Measurements from ENCODE around the gene CYTH3.

The CYTH3 gene

DNA sequence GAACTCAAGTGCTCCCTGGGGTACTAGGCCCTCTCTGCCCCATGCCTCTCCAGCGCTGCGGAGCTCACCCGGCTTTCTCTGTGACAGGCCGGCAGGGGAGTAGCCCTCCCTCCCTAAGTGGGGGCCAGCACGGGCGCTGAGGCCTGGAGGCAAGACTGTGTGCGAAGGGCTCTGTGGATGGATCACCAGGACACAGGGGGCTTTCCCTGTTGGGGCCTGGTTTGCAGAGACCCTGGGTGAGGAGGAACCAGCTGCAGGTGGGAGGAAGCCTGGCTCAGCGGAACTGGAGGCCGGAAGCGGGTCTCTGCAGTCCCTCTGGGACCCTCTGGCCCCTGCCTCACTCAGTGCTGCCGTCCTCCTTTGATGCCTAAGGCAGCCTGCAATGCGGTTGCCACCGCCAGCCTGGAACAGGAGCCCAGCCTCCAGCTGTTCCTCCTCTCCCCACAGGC is 106.0 kb downstream of the CYTH3 start:
- no peak for DNase-seq (ENCODE audit: low read depth)

DNA sequence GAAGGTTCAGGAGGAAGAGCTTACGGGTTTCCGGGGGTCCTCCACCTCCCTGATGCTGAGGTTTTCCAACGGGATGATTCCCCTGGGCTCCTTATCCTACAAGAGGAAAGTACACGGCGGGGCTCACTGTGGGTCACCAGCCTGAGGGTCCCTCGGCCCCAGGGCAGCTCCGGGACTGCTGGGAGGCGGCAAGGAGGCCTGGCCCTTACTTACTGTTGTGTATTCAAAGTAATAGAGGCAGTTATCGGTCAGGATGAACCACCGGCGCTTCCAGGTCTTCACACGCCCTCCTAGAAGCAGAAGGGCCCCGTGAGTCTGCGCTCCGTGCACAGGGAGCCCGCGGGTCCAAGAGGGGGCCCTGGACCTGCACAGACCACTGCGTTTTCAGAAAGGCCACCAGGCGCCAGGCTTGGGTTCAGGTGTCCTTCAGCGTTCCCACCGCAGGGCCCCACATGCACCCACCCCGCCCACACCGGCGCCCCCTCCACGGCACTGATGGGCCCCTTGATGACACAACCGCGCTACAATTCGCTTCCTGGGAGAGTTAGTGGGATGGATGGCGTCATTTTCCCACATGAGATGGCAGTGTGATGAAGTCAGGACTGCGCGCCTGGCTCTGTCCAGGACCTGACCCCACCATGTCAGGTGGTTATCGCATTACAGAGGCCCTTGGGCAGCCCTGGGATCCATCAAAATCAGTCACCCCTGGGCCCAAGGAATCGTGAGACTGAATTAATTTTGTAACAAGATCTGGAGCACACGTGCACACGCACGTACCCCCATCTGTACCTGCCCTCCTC is 106.7 kb downstream of the CYTH3 start:
- no peak for DNase-seq (ENCODE audit: low read depth)

DNA sequence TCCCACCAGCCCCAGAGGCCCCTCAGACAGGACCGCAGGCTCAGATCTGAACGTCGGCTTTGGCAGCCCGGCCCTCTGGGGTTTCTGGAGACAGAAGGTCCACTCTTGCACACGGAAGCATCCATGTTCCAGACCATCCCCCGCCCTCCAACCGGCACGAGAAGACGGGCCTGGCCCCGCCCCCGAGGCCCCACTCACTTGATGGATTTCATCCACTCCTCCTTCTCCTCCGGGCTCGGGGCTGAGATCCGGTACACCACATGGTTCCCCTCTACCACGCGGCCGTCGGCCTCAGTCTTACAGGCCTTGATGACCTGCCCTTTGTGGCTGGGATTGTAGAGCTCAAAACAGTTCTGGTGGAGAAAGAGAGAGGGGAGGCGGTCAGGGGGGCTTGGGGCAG is 107.3 kb downstream of the CYTH3 start:
- DNase-seq (ENCODE audit: low read depth), result no peak

DNA sequence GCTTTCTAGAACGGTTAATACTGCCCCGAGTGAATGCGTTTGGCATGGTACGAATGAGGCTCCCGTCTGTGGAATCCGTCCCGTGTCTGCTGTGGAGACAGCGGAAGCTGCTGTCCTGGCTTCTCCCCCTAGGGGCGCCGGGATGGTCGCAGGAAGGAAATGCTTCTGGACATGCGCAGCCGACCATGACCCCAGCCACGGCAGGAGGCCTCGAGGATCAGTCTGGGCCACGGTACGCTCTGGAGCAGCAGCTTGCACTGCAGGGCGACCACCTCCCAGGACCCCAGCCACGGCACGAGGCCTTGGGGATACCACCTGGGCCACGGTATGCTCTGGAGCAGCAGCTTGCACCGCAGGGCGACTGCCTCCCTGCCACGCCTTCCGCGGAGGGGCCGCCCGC is 107.9 kb downstream of the CYTH3 start:
- no peak for DNase-seq (ENCODE audit: low read depth)

DNA sequence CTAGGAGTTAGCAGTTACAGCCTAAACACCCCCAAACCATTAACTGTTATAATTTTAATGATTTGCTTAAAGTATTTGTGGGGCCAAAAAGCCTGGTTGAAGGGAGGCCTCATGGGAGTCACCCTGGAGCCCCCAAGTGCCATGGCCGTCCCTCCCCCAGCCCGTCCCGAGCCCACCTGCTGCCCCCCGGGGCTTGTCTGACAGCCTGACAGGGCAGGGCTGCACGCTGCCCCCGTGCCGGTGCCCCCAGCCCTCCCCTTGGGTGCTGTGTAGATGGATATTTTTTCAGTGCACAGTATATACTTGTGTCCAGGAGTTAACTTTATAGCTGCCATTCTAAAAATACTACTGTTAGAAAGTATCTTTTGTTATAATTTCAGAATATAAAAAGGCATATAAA is 108.4 kb downstream of the CYTH3 start:
- no peak for DNase-seq (ENCODE audit: low read depth)

DNA sequence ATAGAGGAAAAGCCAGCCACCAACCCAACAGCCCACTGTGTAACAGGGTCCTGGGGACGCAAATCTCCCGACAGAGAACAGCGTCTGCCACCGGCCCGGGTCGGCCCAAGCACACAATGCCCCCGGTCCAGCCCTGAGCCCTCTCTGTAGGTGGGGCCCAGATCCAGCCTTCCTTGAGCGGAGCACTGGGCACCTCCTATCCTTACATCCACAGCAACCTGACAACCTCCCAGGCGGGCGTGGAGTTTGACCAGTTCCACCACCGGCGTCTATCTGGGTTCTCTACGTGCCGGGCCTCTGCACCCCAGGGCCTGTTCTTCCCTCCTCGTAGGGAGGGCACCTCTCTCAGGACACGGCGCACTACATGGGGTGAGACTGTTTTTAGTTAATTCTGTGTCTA is 109.0 kb downstream of the CYTH3 start:
- DNase-seq (ENCODE audit: low read depth), result no peak

DNA sequence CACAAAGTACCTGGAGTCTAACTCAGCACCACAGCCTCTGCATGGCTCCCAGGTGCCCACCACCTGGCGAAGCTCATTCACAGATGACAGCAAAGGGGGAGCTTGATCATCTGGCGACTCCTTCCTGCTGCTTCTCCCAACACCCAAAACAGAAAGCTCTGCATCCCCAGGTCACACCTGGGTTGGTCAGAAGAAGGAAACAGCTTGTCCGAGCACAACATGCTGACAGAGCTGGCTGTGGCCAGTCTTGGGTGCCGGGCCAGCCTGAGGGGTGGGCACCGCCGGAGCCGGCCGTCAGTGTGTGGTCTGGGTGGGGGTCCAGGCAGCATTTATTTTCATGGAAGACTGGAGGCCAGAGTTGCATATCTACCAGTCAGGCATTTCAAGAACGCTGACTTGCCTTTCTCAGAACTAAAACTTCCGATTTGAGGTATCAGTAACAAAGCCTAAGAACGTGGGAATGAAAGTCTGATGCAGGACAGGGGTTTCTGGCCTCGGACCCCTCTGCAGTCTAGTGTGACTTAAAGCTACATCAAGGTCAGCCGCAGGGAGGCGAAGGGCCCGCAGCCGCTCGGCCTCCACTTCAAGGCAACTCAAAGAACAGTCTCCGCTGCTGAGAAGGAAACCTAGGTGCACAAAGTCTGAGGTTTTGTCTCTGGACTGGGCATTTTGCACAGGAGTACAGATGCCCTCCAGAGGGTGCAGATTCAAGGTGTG is 109.6 kb downstream of the CYTH3 start:
- no peak for DNase-seq (ENCODE audit: low read depth)

DNA sequence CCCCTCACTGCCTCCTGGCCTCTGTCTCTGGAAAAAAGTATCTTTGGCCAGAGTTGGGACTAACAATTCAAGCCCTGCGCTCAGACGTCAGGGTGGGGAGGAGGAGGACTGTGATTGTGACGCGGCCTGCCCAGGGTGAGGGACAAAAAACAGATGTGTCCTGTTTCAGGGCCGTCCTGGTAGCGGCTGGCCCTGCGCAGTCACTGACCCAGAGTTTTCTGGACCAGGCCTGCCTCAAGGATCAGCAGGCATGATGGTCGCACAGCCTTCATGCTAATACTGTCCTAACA is 110.1 kb downstream of the CYTH3 start:
- DNase-seq (ENCODE audit: low read depth), result no peak

DNA sequence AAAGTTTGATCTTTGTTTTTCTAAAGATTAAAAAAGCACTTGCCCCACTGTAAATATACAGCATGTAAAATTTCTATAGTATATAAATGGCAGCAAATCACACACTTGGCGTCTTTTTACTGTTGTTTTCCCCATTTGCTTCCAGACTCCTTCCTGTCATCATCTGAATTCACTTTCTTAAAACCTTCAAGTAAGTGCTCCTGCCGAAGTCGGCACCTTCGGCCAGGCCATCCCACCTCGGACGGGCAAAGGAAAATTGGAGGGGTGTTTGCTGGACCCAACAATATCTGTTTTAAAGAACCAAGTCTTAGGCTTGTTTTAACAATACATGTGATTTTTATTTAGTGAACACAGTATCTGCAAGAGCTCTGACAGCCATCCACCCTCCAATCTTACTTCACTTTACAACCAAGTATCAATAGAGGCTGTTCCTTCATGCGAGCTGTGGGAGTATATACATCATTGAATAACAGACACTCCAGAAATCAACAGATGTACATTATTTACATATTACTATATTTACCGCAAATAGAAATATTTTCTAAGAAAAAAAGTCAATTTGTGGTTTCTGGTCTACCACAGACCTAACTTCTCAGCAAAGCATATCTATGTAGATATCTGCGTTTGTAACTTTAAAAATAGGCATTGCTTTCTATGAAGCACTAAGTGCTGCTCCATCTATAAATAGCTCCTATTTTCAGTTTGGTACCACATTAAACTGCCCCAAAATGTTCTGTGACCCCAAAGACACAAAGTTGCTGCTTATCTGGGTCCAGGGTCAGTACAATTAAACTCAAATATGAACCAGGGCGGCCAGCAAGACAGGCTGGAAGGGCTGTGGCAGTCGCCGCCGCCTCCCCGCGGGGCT is 110.7 kb downstream of the CYTH3 start:
- no peak for DNase-seq (ENCODE audit: low read depth)

DNA sequence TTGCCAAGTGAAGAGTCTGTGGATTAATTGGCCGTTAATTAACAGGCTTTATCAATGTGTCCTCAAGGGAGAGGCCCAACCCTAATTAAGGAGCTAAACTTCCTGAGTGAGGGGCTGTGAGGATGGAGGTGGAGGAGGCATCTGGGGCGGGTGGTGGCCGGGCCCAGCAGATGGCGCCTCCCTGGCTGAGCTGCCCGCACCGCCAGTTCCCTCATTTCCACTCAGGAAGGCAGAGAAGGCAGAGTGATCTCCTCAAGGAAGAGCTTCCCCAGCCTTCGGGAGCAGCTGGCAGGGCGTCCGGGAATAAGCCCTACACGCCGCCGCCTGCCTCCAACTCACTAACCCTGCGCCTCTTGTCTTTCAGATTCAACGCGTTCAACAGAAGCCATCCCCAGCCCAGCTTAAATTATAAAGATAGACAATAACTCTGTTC is 112.2 kb downstream of the CYTH3 start:
- DNase-seq (ENCODE audit: low read depth), result peak; percentile 70

DNA sequence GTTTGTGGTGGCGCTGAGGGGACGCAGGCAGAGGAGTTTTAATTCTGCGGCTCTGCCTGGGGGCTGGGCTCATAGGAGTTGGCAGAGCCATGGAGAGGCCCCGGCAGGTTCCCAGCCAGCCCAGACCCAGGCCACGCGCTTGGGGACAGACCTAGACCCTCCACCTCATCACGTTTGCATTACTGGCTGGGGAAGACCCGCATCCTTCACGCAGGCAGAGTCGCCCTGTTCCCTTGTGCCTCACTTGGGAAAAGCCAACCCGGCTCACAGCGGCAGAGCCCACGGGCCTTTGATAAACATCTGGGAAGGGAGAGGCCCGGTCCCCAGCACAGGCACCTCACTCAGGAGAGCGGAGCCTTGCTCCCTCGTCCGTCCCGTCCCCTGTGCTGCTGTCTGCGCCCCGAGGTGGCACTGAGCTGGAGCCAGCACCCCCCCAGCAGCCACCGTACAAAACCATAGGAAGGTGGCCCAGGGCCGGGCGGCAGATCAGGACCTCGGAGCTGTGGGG is 112.8 kb downstream of the CYTH3 start:
- DNase-seq (ENCODE audit: low read depth), result no peak

DNA sequence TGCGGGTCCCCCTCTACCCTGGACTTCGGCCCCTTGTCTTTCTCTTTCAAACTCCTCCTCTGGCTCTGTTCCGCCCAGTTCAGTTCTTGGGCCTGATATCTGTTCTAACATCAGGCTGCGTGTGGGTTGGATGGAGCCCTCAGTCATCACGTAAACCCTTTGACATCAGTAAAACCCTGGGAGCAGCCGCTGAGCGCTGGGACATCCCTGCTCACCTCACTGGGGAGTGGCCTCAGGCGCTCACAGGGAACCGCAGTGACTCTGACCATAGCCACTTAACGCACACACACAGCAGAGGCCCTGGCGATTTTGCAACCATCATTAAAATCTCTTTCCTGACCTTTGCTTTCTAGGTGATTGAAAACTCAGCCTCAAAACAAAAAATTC is 113.3 kb downstream of the CYTH3 start:
- no peak for DNase-seq (ENCODE audit: low read depth)

DNA sequence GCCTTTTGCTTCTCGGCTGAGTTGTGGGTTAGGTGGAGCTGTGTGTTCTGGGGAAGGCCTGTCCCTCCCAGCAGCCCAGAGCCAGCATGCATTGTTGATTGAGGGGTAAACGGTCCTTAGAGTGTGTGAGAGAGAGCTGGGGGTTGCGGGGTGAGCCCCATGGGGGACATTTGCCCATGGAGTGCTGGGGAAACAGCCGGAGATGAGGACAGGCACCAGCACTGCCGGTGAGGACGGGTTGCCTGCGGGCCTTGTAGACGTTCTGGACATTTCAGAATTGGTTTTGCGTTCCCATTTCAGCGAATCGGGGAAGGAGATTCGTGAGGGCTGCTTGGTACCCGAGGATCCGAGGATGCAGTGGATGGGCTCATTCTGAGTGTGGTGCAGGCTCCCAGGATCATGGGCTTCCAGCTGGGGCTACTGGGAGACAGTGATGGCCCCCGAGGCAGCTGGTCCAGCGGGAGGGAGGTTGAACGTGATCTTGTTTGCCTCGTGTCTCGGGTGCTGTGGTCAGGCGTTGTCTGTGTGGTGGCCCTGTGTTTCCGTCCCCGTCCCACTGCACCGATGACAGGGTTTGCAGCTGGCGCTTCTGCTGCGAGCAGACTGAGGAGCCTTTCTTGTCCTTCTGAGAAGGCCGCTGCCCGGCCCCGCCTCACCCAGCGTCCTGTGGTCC is 113.9 kb downstream of the CYTH3 start:
- no peak for DNase-seq (ENCODE audit: low read depth)

DNA sequence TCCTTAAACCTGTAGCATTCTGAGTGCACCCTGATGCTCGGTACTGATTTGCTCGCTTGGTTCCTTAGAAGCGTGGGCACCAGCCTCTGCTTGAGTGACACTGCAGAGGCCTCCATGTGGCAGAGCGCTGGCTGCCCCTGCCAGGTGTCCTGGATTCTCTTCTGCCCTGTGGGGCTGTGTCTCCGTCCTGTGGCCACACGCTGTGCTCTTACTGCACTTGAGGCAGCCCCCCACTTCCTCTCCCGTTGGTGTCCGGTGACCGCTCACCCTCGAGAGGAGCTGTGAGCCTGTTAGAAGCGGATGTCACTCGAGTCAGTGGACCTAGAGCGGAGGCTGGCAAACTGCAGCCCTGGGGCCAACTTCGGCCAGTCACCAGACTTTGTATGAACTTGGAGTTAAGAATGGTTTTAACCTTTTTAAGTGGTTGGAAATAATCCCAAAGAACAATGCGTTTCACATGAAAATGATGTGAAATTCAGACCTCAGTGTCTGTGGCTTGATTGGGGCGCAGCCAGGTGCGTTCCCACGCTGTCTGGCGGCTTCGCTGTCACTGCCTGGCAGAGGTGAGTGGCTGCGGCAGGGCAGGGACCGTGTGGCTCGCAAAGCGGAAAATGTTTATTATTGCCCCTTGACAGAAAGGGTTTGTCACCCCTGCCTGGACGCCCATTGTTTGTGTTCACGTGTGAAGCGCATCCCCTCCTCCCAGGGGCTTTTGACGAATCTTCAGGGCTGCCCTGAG is 114.6 kb downstream of the CYTH3 start:
- no peak for DNase-seq (ENCODE audit: low read depth)

DNA sequence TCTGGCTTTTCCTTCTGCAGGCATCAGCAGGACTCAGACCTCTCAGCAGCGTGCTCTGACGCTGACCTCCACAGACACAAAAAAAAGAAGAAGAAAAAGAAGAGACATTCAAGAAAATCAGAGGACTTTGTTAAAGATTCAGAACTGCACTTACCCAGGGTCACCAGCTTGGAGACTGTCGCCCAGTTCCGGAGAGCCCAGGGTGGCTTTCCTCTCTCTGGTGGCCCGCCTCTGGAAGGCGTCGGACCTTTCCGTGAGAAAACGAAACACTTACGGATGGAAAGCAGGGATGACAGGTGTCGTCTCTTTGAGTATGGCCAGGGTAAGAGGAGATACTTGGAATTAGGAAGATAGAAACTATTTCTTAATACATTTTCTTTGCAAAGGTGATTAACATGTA is 115.7 kb downstream of the CYTH3 start:
- no peak for DNase-seq (ENCODE audit: low read depth)

DNA sequence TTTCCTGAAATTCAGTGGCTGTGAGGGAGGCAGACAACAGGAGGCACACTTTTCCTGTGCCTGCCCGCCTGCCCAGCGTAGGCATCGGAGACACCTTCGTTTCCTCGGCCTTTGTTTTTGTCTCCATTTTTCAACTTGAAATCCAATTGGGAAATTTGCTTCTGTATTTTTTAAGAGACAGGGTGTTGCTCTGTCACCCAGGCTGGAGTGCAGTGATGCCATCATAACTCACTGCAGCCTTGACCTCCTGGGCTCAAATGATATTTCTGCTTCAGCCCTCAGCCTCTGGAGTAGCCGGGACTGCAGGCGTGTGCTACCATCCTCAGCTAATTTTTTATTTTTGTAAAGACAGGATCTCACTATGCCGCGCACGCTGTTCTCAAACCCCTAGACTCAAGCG is 116.8 kb downstream of the CYTH3 start:
- DNase-seq (ENCODE audit: low read depth), result no peak

DNA sequence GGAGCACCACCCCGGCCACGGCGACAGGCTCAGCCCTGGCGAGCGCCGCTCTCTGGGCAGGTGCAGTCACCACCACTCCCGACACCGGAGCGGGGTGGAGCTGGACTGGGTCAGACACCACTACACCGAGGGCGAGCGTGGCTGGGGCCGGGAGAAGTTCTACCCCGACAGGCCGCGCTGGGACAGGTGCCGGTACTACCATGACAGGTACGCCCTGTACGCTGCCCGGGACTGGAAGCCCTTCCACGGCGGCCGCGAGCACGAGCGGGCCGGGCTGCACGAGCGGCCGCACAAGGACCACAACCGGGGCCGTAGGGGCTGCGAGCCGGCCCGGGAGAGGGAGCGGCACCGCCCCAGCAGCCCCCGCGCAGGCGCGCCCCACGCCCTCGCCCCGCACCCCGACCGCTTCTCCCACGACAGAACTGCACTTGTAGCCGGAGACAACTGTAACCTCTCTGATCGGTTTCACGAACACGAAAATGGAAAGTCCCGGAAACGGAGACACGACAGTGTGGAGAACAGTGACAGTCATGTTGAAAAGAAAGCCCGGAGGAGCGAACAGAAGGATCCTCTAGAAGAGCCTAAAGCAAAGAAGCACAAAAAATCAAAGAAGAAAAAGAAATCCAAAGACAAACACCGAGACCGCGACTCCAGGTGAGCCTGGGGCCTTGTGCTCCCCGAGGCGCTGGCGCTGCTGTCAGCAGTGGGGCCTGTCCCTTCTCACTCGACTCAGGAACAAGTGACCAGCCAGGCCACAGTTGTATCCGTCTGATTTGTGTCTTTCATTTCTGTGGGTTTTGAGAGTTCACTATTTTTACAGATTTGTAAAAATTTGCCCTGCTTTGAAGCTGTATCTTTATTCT is 117.7 kb downstream of the CYTH3 start:
- DNase-seq (ENCODE audit: low read depth), result no peak

DNA sequence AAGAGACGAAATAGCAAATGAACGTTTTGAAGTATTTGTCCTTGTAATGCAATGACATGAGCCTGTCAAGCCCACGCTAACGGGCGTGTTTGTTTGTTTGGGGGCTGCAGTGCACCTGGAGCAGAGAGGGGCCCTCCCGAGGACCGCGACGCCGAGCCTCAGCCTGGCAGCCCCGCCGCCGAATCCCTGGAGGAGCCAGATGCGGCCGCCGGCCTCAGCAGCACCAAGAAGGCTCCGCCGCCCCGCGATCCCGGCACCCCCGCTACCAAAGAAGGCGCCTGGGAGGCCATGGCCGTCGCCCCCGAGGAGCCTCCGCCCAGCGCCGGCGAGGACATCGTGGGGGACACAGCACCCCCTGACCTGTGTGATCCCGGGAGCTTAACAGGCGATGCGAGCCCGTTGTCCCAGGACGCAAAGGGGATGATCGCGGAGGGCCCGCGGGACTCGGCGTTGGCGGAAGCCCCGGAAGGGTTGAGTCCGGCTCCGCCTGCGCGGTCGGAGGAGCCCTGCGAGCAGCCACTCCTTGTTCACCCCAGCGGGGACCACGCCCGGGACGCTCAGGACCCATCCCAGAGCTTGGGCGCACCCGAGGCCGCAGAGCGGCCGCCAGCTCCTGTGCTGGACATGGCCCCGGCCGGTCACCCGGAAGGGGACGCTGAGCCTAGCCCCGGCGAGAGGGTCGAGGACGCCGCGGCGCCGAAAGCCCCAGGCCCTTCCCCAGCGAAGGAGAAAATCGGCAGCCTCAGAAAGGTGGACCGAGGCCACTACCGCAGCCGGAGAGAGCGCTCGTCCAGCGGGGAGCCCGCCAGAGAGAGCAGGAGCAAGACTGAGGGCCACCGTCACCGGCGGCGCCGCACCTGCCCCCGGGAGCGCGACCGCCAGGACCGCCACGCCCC is 118.5 kb downstream of the CYTH3 start:
- no peak for DNase-seq (ENCODE audit: low read depth)

DNA sequence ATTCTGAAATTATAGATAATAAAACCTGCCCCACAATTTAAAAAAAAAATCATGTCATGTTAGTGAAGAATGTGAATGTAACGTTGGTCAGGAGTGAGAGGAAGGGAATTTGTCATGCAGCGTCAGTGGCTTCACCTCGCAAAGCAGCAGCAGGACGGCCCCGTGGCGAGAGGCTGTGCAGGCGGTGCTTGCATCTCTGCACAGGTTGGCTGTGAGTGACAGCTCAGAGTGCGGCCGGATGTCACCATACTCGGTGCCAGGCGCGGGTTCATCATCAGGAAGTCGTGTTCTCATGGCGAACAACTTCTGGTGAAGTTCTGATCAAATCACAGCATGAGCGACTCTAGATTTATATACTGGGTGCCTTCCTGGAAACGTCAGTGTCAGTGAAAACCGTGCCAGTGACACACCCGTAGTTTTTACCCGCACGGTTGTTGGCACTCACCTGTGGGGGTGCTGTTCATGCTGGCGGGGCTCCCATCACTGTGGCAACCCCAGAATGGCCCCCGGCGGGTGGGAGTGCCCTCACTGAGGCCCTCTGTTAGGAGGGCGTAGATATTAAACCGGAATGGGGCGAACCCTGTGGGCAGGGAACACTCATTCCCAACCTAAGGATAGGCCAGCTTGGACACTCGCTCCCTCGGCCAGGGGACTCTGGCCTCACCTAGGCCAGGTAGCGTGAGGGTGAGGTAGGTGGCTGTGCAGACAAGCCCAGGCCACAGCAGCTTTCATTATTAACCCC is 120.3 kb downstream of the CYTH3 start:
- no peak for DNase-seq (ENCODE audit: low read depth)

Measured in stromal cell of bone marrow (primary cell).